ENCODE measurements around the gene PASK. TPM values are rescaled to one million over a fixed set of nuclear protein-coding genes. Genes with fewer than 3 reads are reported as not detected.

PASK gene
- total and polyA plus RNA-seq, 2 donors from 2014 or later = 3.1 to 26.0 TPM

DNA sequence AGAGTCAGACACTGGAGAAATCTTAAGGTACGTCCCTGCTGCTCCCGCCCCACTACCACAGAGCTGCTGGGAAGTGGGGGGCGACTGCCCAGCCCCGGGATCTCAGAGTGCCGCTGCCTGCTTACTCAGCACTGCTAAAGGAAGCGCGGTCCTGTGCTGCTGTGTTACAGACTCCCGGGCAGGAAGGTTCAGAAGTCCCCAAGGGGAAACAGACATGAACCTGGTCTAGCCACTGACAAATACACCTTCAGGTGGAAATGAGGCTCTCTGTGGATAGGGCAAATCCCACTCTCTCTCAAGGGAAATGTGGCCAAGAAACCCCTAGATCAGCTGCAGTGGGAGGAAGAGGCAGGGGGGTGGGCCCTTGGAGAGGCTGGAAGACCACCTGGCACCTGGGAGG is 60.9 kb downstream of the PASK start:
- Histone ChIP-seq H3K27me3 (ENCODE audit: control insufficient read depth, insufficient read depth, low read length) (no peaks in the 10 kb centered on the region), H3K27ac (ENCODE audit: low read depth in 2 of 2, low read length in 2 of 2) (peak overlapping the region in 1 of 2 donors; percentile 51)
- FAIRE-seq = no peak

DNA sequence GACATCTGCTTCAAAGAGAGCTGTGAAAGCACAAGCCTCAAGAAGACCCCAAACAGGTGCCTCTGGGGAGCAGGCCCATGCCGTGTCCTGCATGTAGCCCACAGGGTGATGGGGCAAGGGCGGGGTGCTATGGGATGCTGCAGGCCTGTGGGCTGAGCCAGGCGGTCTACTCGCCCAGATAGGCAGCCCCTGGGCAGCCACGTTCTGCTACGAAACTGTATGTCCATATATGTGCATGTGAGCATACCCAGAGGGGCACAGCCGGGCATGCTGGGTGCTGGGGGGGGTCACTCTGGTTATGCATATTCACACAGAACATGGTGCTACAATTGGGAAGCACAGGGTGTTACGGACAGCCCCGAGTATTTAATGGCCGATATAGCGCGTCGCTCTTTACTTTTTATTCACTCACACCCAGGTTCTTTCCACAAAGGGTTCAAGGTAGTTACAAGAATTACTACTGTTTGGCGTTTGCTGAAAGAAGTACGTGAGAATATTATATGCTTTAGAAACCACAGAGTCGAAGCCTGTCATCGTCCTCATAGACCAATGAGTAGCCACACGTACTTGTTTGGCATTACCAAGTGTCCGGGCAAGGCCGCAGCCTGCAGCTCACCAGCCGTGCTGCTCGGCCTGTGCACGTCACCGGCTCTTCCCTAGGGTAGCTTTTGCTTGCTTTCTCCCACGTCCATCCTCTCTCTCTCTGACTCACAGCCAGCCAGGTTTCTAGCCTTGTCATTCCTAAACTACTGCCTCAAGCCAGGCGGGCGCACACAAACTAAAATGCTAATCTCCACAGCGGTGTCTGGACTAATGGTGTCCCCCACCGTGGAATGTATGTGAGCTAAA is 61.6 kb downstream of the PASK start:
- Histone ChIP-seq H3K9ac (ENCODE audit: low read length in 3 of 3) (no peak overlapping the region), H3K4me3 (ENCODE audit: low read length in 3 of 3) (no peak overlapping the region), H3K36me3 (ENCODE audit: control insufficient read depth in 2 of 3, insufficient read depth in 3 of 3, low read length in 3 of 3) (peaks cover 0 to 49% (median 27%) of the 10 kb centered on the region in 3 donors), H3K27me3 (ENCODE audit: control insufficient read depth, insufficient read depth, low read length) (no peaks in the 10 kb centered on the region), H3K4me1 (ENCODE audit: control insufficient read depth in 2 of 3, insufficient read depth in 2 of 3, low read depth in 1 of 3, low read length in 3 of 3) (no peaks in the 10 kb centered on the region), H3K9me3 (ENCODE audit: control insufficient read depth in 2 of 3, insufficient read depth in 1 of 3, low read length in 3 of 3) (no peaks in the 10 kb centered on the region), H3K27ac (ENCODE audit: low read depth in 2 of 2, low read length in 2 of 2) (no peak overlapping the region)
- FAIRE-seq = no peak
- intact Hi-C loops (cut with DNase I) = no loop called here
- TF ChIP-seq, protein P1, sequence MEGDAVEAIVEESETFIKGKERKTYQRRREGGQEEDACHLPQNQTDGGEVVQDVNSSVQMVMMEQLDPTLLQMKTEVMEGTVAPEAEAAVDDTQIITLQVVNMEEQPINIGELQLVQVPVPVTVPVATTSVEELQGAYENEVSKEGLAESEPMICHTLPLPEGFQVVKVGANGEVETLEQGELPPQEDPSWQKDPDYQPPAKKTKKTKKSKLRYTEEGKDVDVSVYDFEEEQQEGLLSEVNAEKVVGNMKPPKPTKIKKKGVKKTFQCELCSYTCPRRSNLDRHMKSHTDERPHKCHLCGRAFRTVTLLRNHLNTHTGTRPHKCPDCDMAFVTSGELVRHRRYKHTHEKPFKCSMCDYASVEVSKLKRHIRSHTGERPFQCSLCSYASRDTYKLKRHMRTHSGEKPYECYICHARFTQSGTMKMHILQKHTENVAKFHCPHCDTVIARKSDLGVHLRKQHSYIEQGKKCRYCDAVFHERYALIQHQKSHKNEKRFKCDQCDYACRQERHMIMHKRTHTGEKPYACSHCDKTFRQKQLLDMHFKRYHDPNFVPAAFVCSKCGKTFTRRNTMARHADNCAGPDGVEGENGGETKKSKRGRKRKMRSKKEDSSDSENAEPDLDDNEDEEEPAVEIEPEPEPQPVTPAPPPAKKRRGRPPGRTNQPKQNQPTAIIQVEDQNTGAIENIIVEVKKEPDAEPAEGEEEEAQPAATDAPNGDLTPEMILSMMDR (IDR thresholded peaks at IDR 0.05; ENCODE audit: borderline replicate concordance, extremely low read depth, insufficient read depth) = no peak
- peak in 1 of 5 donors; percentile 35 for DNase-seq

More for the DNA sequence above, 60.9 kb downstream of the PASK start:
- peak in 1 of 5 donors; percentile 42 for DNase-seq
- Histone ChIP-seq H3K9ac (ENCODE audit: low read length in 3 of 3) (no peak overlapping the region), H3K9me3 (ENCODE audit: control insufficient read depth in 2 of 3, insufficient read depth in 1 of 3, low read length in 3 of 3) (no peaks in the 10 kb centered on the region), H3K36me3 (ENCODE audit: control insufficient read depth in 2 of 3, insufficient read depth in 3 of 3, low read length in 3 of 3) (peaks cover 0 to 56% (median 29%) of the 10 kb centered on the region in 3 donors), H3K4me1 (ENCODE audit: control insufficient read depth in 2 of 3, insufficient read depth in 2 of 3, low read depth in 1 of 3, low read length in 3 of 3) (no peaks in the 10 kb centered on the region), H3K4me3 (ENCODE audit: low read length in 3 of 3) (no peak overlapping the region)
- TF ChIP-seq, protein P1 (IDR thresholded peaks at IDR 0.05; ENCODE audit: borderline replicate concordance, extremely low read depth, insufficient read depth) = no peak
- intact Hi-C loops (cut with DNase I) = no loop called here

DNA sequence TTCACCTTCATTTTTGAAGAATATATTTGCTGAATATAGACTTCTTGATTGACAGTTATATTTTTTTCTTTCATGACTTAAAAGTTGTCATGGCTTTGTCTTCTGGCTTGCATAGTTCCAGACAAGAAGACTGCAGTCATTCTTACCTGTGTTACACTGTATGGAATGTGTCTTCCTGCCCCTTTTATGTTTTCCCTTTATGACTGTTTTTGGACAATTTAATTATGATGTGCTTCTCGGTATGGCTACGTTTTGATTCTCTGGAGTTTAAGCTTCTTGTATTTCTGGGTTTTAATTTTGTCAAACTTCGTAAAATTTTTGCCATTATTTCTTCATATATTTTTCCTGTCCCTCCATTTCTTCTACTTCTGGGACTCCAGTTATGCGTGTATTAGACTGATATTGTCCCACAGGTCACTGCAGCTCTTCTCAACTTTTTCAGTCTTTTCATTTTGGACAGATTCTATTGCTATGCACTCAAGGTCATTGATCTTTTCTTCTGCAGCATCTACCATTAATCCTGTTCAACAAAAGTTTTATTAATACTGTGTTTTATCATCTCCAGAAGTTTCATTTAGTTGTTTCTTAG is 64.3 kb downstream of the PASK start:
- TF ChIP-seq, protein P1 (IDR thresholded peaks at IDR 0.05; ENCODE audit: borderline replicate concordance, extremely low read depth, insufficient read depth) = no peak
- no peaks in the 10 kb centered on the region for H3K27me3 ChIP-seq (ENCODE audit: control insufficient read depth, insufficient read depth, low read length)
- peaks cover 0 to 4% (median 0%) of the 10 kb centered on the region in 3 donors for H3K4me1 ChIP-seq (ENCODE audit: control insufficient read depth in 2 of 3, insufficient read depth in 2 of 3, low read depth in 1 of 3, low read length in 3 of 3)
- DNase-seq (no peak), FAIRE-seq (no peak)
- H3K27ac ChIP-seq (ENCODE audit: low read depth in 2 of 2, low read length in 2 of 2) = no peak overlapping the region
- H3K9ac ChIP-seq (ENCODE audit: low read length in 3 of 3) = no peak overlapping the region
- intact Hi-C loops (cut with DNase I) = no loop called here
- H3K4me3 ChIP-seq (ENCODE audit: low read length in 3 of 3) = no peak overlapping the region
- H3K36me3 ChIP-seq (ENCODE audit: control insufficient read depth in 2 of 3, insufficient read depth in 3 of 3, low read length in 3 of 3) = peaks cover 0 to 41% (median 23%) of the 10 kb centered on the region in 3 donors
- H3K9me3 ChIP-seq (ENCODE audit: control insufficient read depth in 2 of 3, insufficient read depth in 1 of 3, low read length in 3 of 3) = no peaks in the 10 kb centered on the region

All from kidney (tissue), 14 donors.